Heart left ventricle (tissue), 16 donors: ENCODE measurements around the gene FADS6. TPM values are rescaled to one million over a fixed set of nuclear protein-coding genes. Genes with fewer than 3 reads are reported as not detected.

ENCODE experiments used
- ATAC-seq, 4 donors: fragments of 200-7000 bp; cut with Tn5 transposase; one replicate each; pipeline ENCODE4 v1.9.1; 2020 to 2022; ENCODE audit warnings: moderate library complexity in 4 of 4, mild to moderate bottlenecking in 3 of 4, moderate number of reproducible peaks in 1 of 4
- DNase-seq, 5 donors: peaks; one replicate each; pipeline ENCODE4 v3.0.0-alpha.2; 2020
- H3K27ac ChIP-seq, 12 donors: fragments of 200-600 bp; sonication (generic) in 4 of 12; one replicate each; pipeline versions ENCODE4 v1.5.0 to v1.8.0; 2016 to 2022; ENCODE audit warnings: mild to moderate bottlenecking in 2 of 12
- H3K27me3 ChIP-seq, 9 donors: fragments of 200-600 bp; sonication (generic) in 2 of 9; one replicate each; pipeline versions ENCODE4 v1.5.1 to v1.8.0; 2016 to 2022; ENCODE audit warnings: mild to moderate bottlenecking in 3 of 9
- H3K36me3 ChIP-seq, 9 donors: fragments of 200-600 bp; sonication (generic) in 2 of 9; one replicate each; pipeline versions ENCODE4 v1.5.0 to v1.8.0; 2018 to 2022; ENCODE audit warnings: mild to moderate bottlenecking in 2 of 9
- H3K4me1 ChIP-seq, 12 donors: fragments of 200-600 bp; sonication (generic) in 4 of 12; one replicate each; pipeline versions ENCODE4 v1.5.0 to v1.8.0; 2016 to 2022; ENCODE audit warnings: mild to moderate bottlenecking in 3 of 12
- H3K4me3 ChIP-seq, 12 donors: fragments of 200-600 bp; sonication (generic) in 4 of 12; one replicate each; pipeline versions ENCODE4 v1.5.0 to v1.8.0; 2017 to 2022; ENCODE audit warnings: mild to moderate bottlenecking in 9 of 12, moderate library complexity in 4 of 12
- H3K9me3 ChIP-seq, 12 donors: fragments of 200-600 bp; sonication (generic) in 4 of 12; one replicate each; pipeline versions ENCODE4 v1.5.0 to v1.8.0; 2016 to 2022; ENCODE audit warnings: mild to moderate bottlenecking in 1 of 12
- CTCF ChIP-seq, 12 donors: fragments of 200-600 bp; sonication (generic) in 4 of 12; IDR thresholded peaks; one replicate each; pipeline versions ENCODE4 v1.5.0 to v1.8.0; 2018 to 2022; ENCODE audit warnings: antibody characterized with exemption in 12 of 12, mild to moderate bottlenecking in 5 of 12
- POLR2A ChIP-seq, 2 donors: fragments of 450-650 bp; IDR thresholded peaks; one replicate each; pipeline ENCODE4 v1.6.1; 2017; ENCODE audit warnings: antibody characterized with exemption in 2 of 2, mild to moderate bottlenecking in 2 of 2, moderate library complexity in 2 of 2
- WGBS, 4 donors: extraction: QIAGEN DNeasy Blood & Tissue Kit in 2 of 4; methylation state at CpG; one replicate each; pipeline versions ENCODE4 v1.1.5 to v1.1.7; 2013 to 2018; 5-methylcytosine and 5-hydroxymethylcytosine counted together
- intact Hi-C, 10 donors: fragments of 100-400 bp; cut with DNase I; formaldehyde crosslinking; loops; one replicate each; pipeline versions ENCODE4 v1.11.1 to v1.14.2; 2022
- polyA plus RNA-seq, 2 donors: library from polyadenylated mRNA; stranded (reverse); fragments of 200-250 nt; gene quantifications; one replicate each; pipeline ENCODE4 v1.2.3, GENCODE V29; 2013
- total RNA-seq, 9 donors: library from RNA; depleted of rRNA in 2 of 9; stranded (reverse); fragments of >200 nt in 2 of 9; fragmentation: NEBNext Ultra II Directional in 3 of 9; extraction: Animal tissue kit (Norgen Biotek cat#: 25700) in 3 of 9; gene quantifications; one replicate each; pipeline versions ENCODE4 v1.1.0 to v1.2.4, GENCODE V29; 2016 to 2023
- donor health status: ischemic (EF 13 %, LVEDD 7.1; RV severe dilation, severe dysfunction).
- donor health status: healthy with polysubstance abuse.
- donor health status: DM: no; HTN: yes; CAD: no.
- donor health status: DM: no; HTN: no; CAD: no.
- donor health status: ischemic (EF 25% LVEDD 6.9; RV normal size, moderate dysfunction).
- donor health status: ischemic (EF 25% LVEDD 5.7; RV mildly dilated, moderate dysfunction).
- donor health status: healthy.
- donor health status: DM: yes; HTN: yes; CAD: no.
- donor health status: ischemic (EF 35%, LVEDD 5.7; RV mildly dilated, moderate dysfunction).
- donor health status: nonischemic (EF 11% LVEDD 7.7; RV severe dilation, severe dysfunction).
- donor health status: DM: yes; HTN: yes; CAD: no.
- donor health status: PGD.
- donor health status: ischemic (EF 29% LVEDD 5.4; RV normal size, mild dysfunction).
- donor health status: nonischemic (EF 23%, LVEDD 6.1; RV moderate dilation, normal function).

Gene FADS6
- total and polyA plus RNA-seq, 11 donors: not detected

GRCh38 chr17:74903034-74903433, 9.6 kb upstream of the FADS6 start:
- H3K9me3 ChIP-seq: no peaks in the 10 kb centered on the region
- H3K4me3 ChIP-seq: no peak overlapping the region
- intact Hi-C loops: no loop called here
- WGBS, 4 donors: 84 to 93% (median 87%) methylated on average over 9 of the region's 9 CpGs
- H3K27ac ChIP-seq: no peak overlapping the region
- no peak for TF ChIP-seq CTCF (IDR thresholded peaks at IDR 0.05)
- no peak for TF ChIP-seq POLR2A (IDR thresholded peaks at IDR 0.05)
- no peaks in the 10 kb centered on the region for H3K4me1 ChIP-seq
- no peaks in the 10 kb centered on the region for H3K36me3 ChIP-seq
- H3K27me3 ChIP-seq: peaks cover 0 to 18% (median 3%) of the 10 kb centered on the region in 9 donors
- ATAC-seq (no peak), DNase-seq (no peak)

- no peaks in the 10 kb centered on the region for H3K9me3 ChIP-seq
- DNase-seq: no peak
- no peak for TF ChIP-seq POLR2A (IDR thresholded peaks at IDR 0.05)
- no peak for TF ChIP-seq CTCF (IDR thresholded peaks at IDR 0.05)
- 69 to 77% (median 71%) methylated on average over 13 to 14 of the region's 14 CpGs for WGBS, 4 donors
- no peak overlapping the region for H3K4me3 ChIP-seq
- H3K27ac ChIP-seq: no peak overlapping the region
- H3K36me3 ChIP-seq: no peaks in the 10 kb centered on the region
- no peak for ATAC-seq
- intact Hi-C loops: no loop called here
- H3K27me3 ChIP-seq: peaks cover 0 to 19% (median 6%) of the 10 kb centered on the region in 9 donors
- no peaks in the 10 kb centered on the region for H3K4me1 ChIP-seq
Observed at GRCh38 chr17:74901353-74902135, 8.1 kb upstream of the FADS6 start.

GRCh38 chr17:74900208-74900607, 6.8 kb upstream of the FADS6 start:
- H3K27me3 ChIP-seq: peaks cover 0 to 30% (median 11%) of the 10 kb centered on the region in 9 donors
- H3K4me1 ChIP-seq: no peaks in the 10 kb centered on the region
- no peaks in the 10 kb centered on the region for H3K9me3 ChIP-seq
- DNase-seq (no peak), ATAC-seq (no peak)
- no peak overlapping the region for H3K4me3 ChIP-seq
- WGBS, 4 donors: 86 to 87% (median 87%) methylated on average over 8 of the region's 8 CpGs
- intact Hi-C loops: no loop called here
- no peak overlapping the region for H3K27ac ChIP-seq
- TF ChIP-seq CTCF (IDR thresholded peaks at IDR 0.05) (no peak), POLR2A (IDR thresholded peaks at IDR 0.05) (no peak)
- no peaks in the 10 kb centered on the region for H3K36me3 ChIP-seq

GRCh38 chr17:74898376-74898946, 5.0 kb upstream of the FADS6 start:
- TF ChIP-seq CTCF (IDR thresholded peaks at IDR 0.05) (no peak), POLR2A (IDR thresholded peaks at IDR 0.05) (no peak)
- intact Hi-C loops: no loop called here
- peaks cover 0 to 5% (median 3%) of the 10 kb centered on the region in 12 donors for H3K4me1 ChIP-seq
- no peak overlapping the region for H3K27ac ChIP-seq
- no peaks in the 10 kb centered on the region for H3K36me3 ChIP-seq
- ATAC-seq: no peak
- WGBS, 4 donors: 76 to 86% (median 82%) methylated on average over 11 of the region's 11 CpGs
- H3K4me3 ChIP-seq: no peak overlapping the region
- DNase-seq: no peak
- H3K27me3 ChIP-seq: peaks cover 7 to 35% (median 21%) of the 10 kb centered on the region in 9 donors
- no peaks in the 10 kb centered on the region for H3K9me3 ChIP-seq
